GM06990 (cell line): ENCODE data around the gene POFUT1.
A peak's percentile ranks its signal among the peaks of the same experiment; 100 is the strongest.
"Not testable (repeated sequence)": the region's sequence is repeated elsewhere in the genome, so short reads cannot be mapped to it uniquely, and the experiment has no call there.

ENCODE experiments used
- DNase-seq: peaks from one replicate; pipeline ENCODE4 v3.0.0-alpha.2; 2011; ENCODE audit not compliant: insufficient read length; ENCODE audit errors: extremely low read depth
- H3K27me3 ChIP-seq: replicated peaks from 2 replicates; pipeline ENCODE4 v1.6.0; 2011; ENCODE audit warnings: low read length; ENCODE audit not compliant: control insufficient read depth, insufficient read depth
- H3K36me3 ChIP-seq: 2 replicates; pipeline ENCODE4 v1.5.1; 2011; ENCODE audit warnings: low read length; ENCODE audit not compliant: control insufficient read depth, insufficient read depth
- H3K4me3 ChIP-seq: replicated peaks from 2 replicates; pipeline ENCODE4 v1.5.1; 2011; ENCODE audit warnings: low read depth, mild to moderate bottlenecking, control low read depth, low read length
- CTCF ChIP-seq: IDR thresholded peaks from 2 replicates; pipeline ENCODE4 v1.5.1; 2011; ENCODE audit warnings: low read length, control low read depth, mild to moderate bottlenecking, inconsistent platforms; ENCODE audit not compliant: insufficient read depth, poor library complexity, severe bottlenecking

POFUT1 gene

GRCh38 chr20:32195581-32195980, 12.1 kb upstream of the POFUT1 start:
- Histone ChIP-seq H3K36me3 (peaks cover 38% of the 10 kb centered on the region), H3K4me3 (no peak overlapping the region), H3K27me3 (no peaks in the 10 kb centered on the region)
- no peak for TF ChIP-seq CTCF
- DNase-seq, result no peak

- not testable (repeated sequence) for DNase-seq, H3K27me3 ChIP-seq, H3K4me3 ChIP-seq
- H3K36me3 ChIP-seq, result peaks cover 42% of the 10 kb centered on the region
These were observed 11.1 kb upstream of the POFUT1 start for GRCh38 chr20:32196613-32197012.

- peaks cover 43% of the 10 kb centered on the region for H3K36me3 ChIP-seq
- not testable (repeated sequence) for H3K4me3 ChIP-seq, H3K27me3 ChIP-seq
These were observed 10.5 kb upstream of the POFUT1 start for GRCh38 chr20:32197136-32197535.

GRCh38 chr20:32199006-32199405, 8.7 kb upstream of the POFUT1 start:
- DNase-seq, result no peak
- H3K36me3 ChIP-seq, result peaks cover 43% of the 10 kb centered on the region
- H3K27me3 ChIP-seq, result no peaks in the 10 kb centered on the region
- TF ChIP-seq CTCF, result no peak
- H3K4me3 ChIP-seq, result no peak overlapping the region

More at GRCh38 chr20:32197136-32197535, 10.5 kb upstream of the POFUT1 start:
- TF ChIP-seq CTCF, result peak; percentile 4
- not testable (repeated sequence) for DNase-seq

GRCh38 chr20:32201296-32201976, 6.2 kb upstream of the POFUT1 start:
- Histone ChIP-seq H3K36me3 (peaks cover 29% of the 10 kb centered on the region), H3K4me3 (no peak overlapping the region), H3K27me3 (no peaks in the 10 kb centered on the region)
- no peak for TF ChIP-seq CTCF
- DNase-seq, result no peak

- no peaks in the 10 kb centered on the region for H3K27me3 ChIP-seq
- no peak overlapping the region for H3K4me3 ChIP-seq
- DNase-seq, result no peak
- no peak for TF ChIP-seq CTCF
- peaks cover 26% of the 10 kb centered on the region for H3K36me3 ChIP-seq
These were observed 5.7 kb upstream of the POFUT1 start for GRCh38 chr20:32201977-32202363.
